RPMI7951 (cell line): ENCODE results near the gene RASGRF2. TPM values are rescaled to one million over a fixed set of nuclear protein-coding genes. Genes with fewer than 3 reads are reported as not detected.
"Not testable (repeated sequence)": the region's sequence is repeated elsewhere in the genome, so short reads cannot be mapped to it uniquely, and the experiment has no call there.

ENCODE experiments used
- DNase-seq: peaks from one replicate; pipeline ENCODE4 v3.0.0-alpha.2; 2012; ENCODE audit warnings: low read depth
- total RNA-seq: library from RNA; depleted of rRNA; stranded (reverse); fragments of >200 nt; shearing (Covaris generic); gene quantifications from 2 replicates; pipeline ENCODE4 v1.2.3, GENCODE V29; 2014

The RASGRF2 gene
- total RNA-seq, 1 experiment from 2014 or later, result 0.72 TPM

DNA sequence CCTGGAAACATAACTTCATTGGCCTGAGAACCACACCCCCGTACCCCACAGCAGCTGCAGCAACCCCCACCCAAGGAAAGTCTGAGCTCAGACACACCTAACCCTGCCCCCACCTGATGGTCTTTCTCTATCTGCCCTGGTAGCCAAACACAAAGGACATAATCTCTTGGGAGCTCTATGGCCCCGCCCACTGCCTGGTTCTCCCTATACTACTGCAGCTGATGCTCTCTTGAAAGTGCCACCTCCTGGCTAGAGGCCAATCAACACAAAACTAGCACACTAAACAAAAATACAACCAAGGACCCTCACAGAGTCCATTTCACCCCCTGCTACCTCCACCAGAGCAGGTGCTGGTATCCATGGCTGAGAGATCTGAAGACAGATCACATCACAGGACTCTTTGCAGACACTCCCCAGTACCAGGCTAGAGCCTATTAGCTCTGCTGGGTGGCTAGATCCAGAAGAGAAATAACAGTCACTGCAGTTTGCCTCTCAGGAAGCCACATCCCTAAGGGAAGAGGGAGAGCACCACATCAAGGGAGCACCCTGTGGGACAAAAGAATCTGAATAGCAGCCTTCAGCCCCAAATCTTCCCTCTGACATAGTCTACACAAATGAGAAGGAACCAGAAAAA lies 310.3 kb downstream of the RASGRF2 start:
- not testable (repeated sequence) for DNase-seq
